ENCODE data around the gene KCNQ4. TPM values are rescaled to one million over a fixed set of nuclear protein-coding genes. Genes with fewer than 3 reads are reported as not detected.

Gene KCNQ4
- total RNA-seq, 4 donors from 2014 or later: 0.28 to 1.6 (median 0.83) TPM

GRCh38 chr1:40836283-40836682 lies 52.7 kb downstream of the KCNQ4 start:
- ATAC-seq (ENCODE audit: low FRiP score) (no peak), DNase-seq (ENCODE audit: low spot score) (no peak)
- TF ChIP-seq CTCF (IDR thresholded peaks at IDR 0.05): no peak

- no peak for TF ChIP-seq CTCF (IDR thresholded peaks at IDR 0.05)
- ATAC-seq (ENCODE audit: low FRiP score): no peak
- no peak for DNase-seq (ENCODE audit: low spot score)
Observed at GRCh38 chr1:40837601-40838000, 54.0 kb downstream of the KCNQ4 start.

GRCh38 chr1:40838045-40838979 lies 54.7 kb downstream of the KCNQ4 start:
- ATAC-seq (ENCODE audit: low FRiP score): no peak
- no peak for DNase-seq (ENCODE audit: low spot score)
- TF ChIP-seq CTCF (IDR thresholded peaks at IDR 0.05): no peak

- TF ChIP-seq CTCF (IDR thresholded peaks at IDR 0.05): no peak
- DNase-seq (ENCODE audit: low spot score): no peak
- ATAC-seq (ENCODE audit: low FRiP score): no peak
Observed at GRCh38 chr1:40838980-40839942, 55.7 kb downstream of the KCNQ4 start.

- no peak for DNase-seq (ENCODE audit: low spot score)
- TF ChIP-seq CTCF (IDR thresholded peaks at IDR 0.05): no peak
- no peak for ATAC-seq (ENCODE audit: low FRiP score)
Observed at GRCh38 chr1:40839943-40840335, 56.4 kb downstream of the KCNQ4 start.

GRCh38 chr1:40840526-40841323 lies 57.1 kb downstream of the KCNQ4 start:
- DNase-seq (ENCODE audit: low spot score): no peak
- no peak for ATAC-seq (ENCODE audit: low FRiP score)
- TF ChIP-seq CTCF (IDR thresholded peaks at IDR 0.05): no peak

Measured in omental fat pad (tissue), 4 donors.